B cell (primary cell): Measurements from ENCODE around the gene FUBP3.

ENCODE experiments used
- EZH2 ChIP-seq: IDR thresholded peaks from 2 replicates; pipeline ENCODE4 v1.6.1; 2012; ENCODE audit warnings: borderline replicate concordance, low read depth, mild to moderate bottlenecking, moderate library complexity, low read length; ENCODE audit not compliant: insufficient read depth, poor library complexity, severe bottlenecking
- TF ChIP-seq, protein P1 (sequence below): fragments of 200-600 bp; IDR thresholded peaks from one replicate; pipeline ENCODE4 v1.8.0; 2022; ENCODE audit warnings: antibody characterized with exemption, mild to moderate bottlenecking

- TF ChIP-seq, protein P1, sequence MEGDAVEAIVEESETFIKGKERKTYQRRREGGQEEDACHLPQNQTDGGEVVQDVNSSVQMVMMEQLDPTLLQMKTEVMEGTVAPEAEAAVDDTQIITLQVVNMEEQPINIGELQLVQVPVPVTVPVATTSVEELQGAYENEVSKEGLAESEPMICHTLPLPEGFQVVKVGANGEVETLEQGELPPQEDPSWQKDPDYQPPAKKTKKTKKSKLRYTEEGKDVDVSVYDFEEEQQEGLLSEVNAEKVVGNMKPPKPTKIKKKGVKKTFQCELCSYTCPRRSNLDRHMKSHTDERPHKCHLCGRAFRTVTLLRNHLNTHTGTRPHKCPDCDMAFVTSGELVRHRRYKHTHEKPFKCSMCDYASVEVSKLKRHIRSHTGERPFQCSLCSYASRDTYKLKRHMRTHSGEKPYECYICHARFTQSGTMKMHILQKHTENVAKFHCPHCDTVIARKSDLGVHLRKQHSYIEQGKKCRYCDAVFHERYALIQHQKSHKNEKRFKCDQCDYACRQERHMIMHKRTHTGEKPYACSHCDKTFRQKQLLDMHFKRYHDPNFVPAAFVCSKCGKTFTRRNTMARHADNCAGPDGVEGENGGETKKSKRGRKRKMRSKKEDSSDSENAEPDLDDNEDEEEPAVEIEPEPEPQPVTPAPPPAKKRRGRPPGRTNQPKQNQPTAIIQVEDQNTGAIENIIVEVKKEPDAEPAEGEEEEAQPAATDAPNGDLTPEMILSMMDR, result no peak
- TF ChIP-seq EZH2, result no peak
Measured at GRCh38 chr9:130565792-130566191, 13.6 kb upstream of the FUBP3 start.
